IMR-90 (cell line): ENCODE results near the gene TNFRSF18. TPM values are rescaled to one million over a fixed set of nuclear protein-coding genes. Genes with fewer than 3 reads are reported as not detected.

Experiments used
- ATAC-seq: fragments of 200-7000 bp; cut with Tn5 transposase; 2 replicates; pipeline ENCODE4 v1.9.1; 2020; ENCODE audit warnings: low read depth, mild to moderate bottlenecking, moderate library complexity
- BruUV-seq: library from RNA; stranded (reverse); fragments of 400-500 nt; replicated peaks from 2 replicates; lab custom pipeline; 2021; lab: Mats Ljungman, UMichigan
- CTCF ChIA-PET: fragments of 300-600 bp; formaldehyde crosslinking; extraction: SDS; loops from one replicate; lab custom pipeline; 2021; ENCODE audit warnings: antibody characterized with exemption; lab: Yijun Ruan, JAX
- POLR2A ChIA-PET: fragments of 300-600 bp; sonication (Branson Sonifier 250); formaldehyde crosslinking; loops from one replicate; lab custom pipeline; 2022; ENCODE audit warnings: antibody characterized with exemption; ENCODE audit not compliant: unreplicated experiment; lab: Charles Lee
- DNase-seq: peaks from one replicate; pipeline ENCODE4 v3.0.0; 2013
- H2AFZ ChIP-seq: replicated peaks from 2 replicates; pipeline ENCODE3; 2013; ENCODE audit warnings: low read length, mild to moderate bottlenecking; ENCODE audit not compliant: poor library complexity
- H2AK5ac ChIP-seq: 2 replicates; pipeline ENCODE4 v1.6.1; 2013; ENCODE audit warnings: low read depth, low read length, inconsistent platforms
- H2AK9ac ChIP-seq: replicated peaks from 2 replicates; pipeline ENCODE3; 2013; ENCODE audit warnings: mild to moderate bottlenecking, low read depth, low read length, moderate library complexity; ENCODE audit not compliant: poor library complexity
- H2BK120ac ChIP-seq: 2 replicates; pipeline ENCODE4 v1.6.1; 2013; ENCODE audit warnings: low read depth, low read length, inconsistent platforms
- H2BK15ac ChIP-seq: 3 replicates; pipeline ENCODE4 v1.6.1; 2013; ENCODE audit warnings: low read depth, low read length, inconsistent platforms
- H2BK20ac ChIP-seq: 2 replicates; pipeline ENCODE4 v1.6.1; 2013; ENCODE audit warnings: low read depth, mild to moderate bottlenecking, inconsistent platforms, low read length, moderate library complexity
- H2BK5ac ChIP-seq: 2 replicates; pipeline ENCODE4 v1.6.1; 2013; ENCODE audit warnings: mild to moderate bottlenecking, low read depth, low read length, inconsistent platforms; ENCODE audit not compliant: poor library complexity, severe bottlenecking
- H3K14ac ChIP-seq: replicated peaks from 2 replicates; pipeline ENCODE4 v1.6.1; 2013; ENCODE audit warnings: low read depth, low read length, inconsistent platforms
- H3K18ac ChIP-seq: 2 replicates; pipeline ENCODE4 v1.6.1; 2013; ENCODE audit warnings: low read depth, low read length, control low read depth
- H3K23ac ChIP-seq: 2 replicates; pipeline ENCODE4 v1.6.1; 2013; ENCODE audit warnings: low read depth, low read length, inconsistent platforms
- H3K27ac ChIP-seq: 2 replicates; pipeline ENCODE4 v1.5.1; 2013; ENCODE audit warnings: mild to moderate bottlenecking, control low read depth, low read length; ENCODE audit not compliant: insufficient read depth
- H3K27me3 ChIP-seq: 2 replicates; pipeline ENCODE4 v1.6.1; 2013; ENCODE audit warnings: low read length; ENCODE audit not compliant: control insufficient read depth, insufficient read depth
- H3K36me3 ChIP-seq: 2 replicates; pipeline ENCODE4 v1.6.1; 2013; ENCODE audit warnings: low read length, mixed read lengths; ENCODE audit not compliant: control insufficient read depth, insufficient read depth
- H3K4ac ChIP-seq: 2 replicates; pipeline ENCODE4 v1.6.1; 2013; ENCODE audit warnings: low read depth, low read length, inconsistent platforms
- H3K4me1 ChIP-seq: 2 replicates; pipeline ENCODE4 v1.6.1; 2013; ENCODE audit warnings: low read length, mixed read lengths; ENCODE audit not compliant: control insufficient read depth, insufficient read depth
- H3K4me2 ChIP-seq: 2 replicates; pipeline ENCODE4 v1.6.1; 2013; ENCODE audit warnings: low read depth, mild to moderate bottlenecking, control low read depth, low read length, moderate library complexity
- H3K4me3 ChIP-seq: 2 replicates; pipeline ENCODE4 v1.5.1; 2013; ENCODE audit warnings: low read depth, mild to moderate bottlenecking, control low read depth, low read length, moderate library complexity; ENCODE audit not compliant: insufficient read depth
- H3K56ac ChIP-seq: 2 replicates; pipeline ENCODE4 v1.6.1; 2013; ENCODE audit warnings: low read length, inconsistent platforms; ENCODE audit not compliant: insufficient read depth; ENCODE audit errors: extremely low read depth
- H3K79me1 ChIP-seq, 2 experiments: 2 replicates each; pipeline ENCODE4 v1.6.1; 2013; ENCODE audit warnings: low read length in 2 of 2, inconsistent platforms in 1 of 2, low read depth in 1 of 2
- H3K9ac ChIP-seq: 2 replicates; pipeline ENCODE4 v1.6.1; 2013; ENCODE audit warnings: low read depth, low read length, control low read depth
- H3K9me1 ChIP-seq: 2 replicates; pipeline ENCODE4 v1.6.1; 2013; ENCODE audit warnings: low read length, inconsistent platforms; ENCODE audit not compliant: insufficient read depth
- H3K9me3 ChIP-seq: 2 replicates; pipeline ENCODE4 v1.6.1; 2013; ENCODE audit warnings: low read length; ENCODE audit not compliant: control insufficient read depth, insufficient read depth
- H4K20me1 ChIP-seq: 2 replicates; pipeline ENCODE4 v1.6.1; 2013; ENCODE audit warnings: low read length, inconsistent platforms; ENCODE audit not compliant: insufficient read depth
- H4K5ac ChIP-seq: 2 replicates; pipeline ENCODE4 v1.6.1; 2013; ENCODE audit warnings: mild to moderate bottlenecking, low read depth, low read length, control low read depth
- H4K8ac ChIP-seq, 2 experiments: 2 replicates each; pipeline ENCODE4 v1.6.1; 2013; ENCODE audit warnings: low read depth in 2 of 2, low read length in 2 of 2, control low read depth in 1 of 2, inconsistent platforms in 1 of 2
- H4K91ac ChIP-seq: 2 replicates; pipeline ENCODE4 v1.6.1; 2013; ENCODE audit warnings: low read depth, low read length, inconsistent platforms; ENCODE audit not compliant: insufficient read depth
- BHLHE40 ChIP-seq: fragments of 150-350 bp; IDR thresholded peaks from 2 replicates; pipeline ENCODE4 v1.6.1; 2016; ENCODE audit warnings: mild to moderate bottlenecking, low read depth, low read length
- USF2 ChIP-seq: fragments of 150-350 bp; IDR thresholded peaks from 2 replicates; pipeline ENCODE4 v1.6.1; 2017; ENCODE audit warnings: mild to moderate bottlenecking, antibody characterized with exemption, low read length, low read depth
- WGBS, 2 experiments: methylation state at CpG; one replicate each; pipeline versions ENCODE4 v1.1.5 to v1.1.7; 2013; ENCODE audit warnings: missing lambda C conversion rate in 2 of 2; ENCODE audit not compliant: insufficient read length in 1 of 2; ENCODE audit errors: extremely low coverage in 2 of 2; 5-methylcytosine and 5-hydroxymethylcytosine counted together
- dilution Hi-C: fragments of 300-500 bp; cut with HindIII; formaldehyde crosslinking; loops from one replicate; pipeline ENCODE4 v1.14.3; 2018; ENCODE audit warnings: low sequenced_read_pairs; ENCODE audit not compliant: unreplicated experiment
- in situ Hi-C: fragments of 300-500 bp; cut with MboI; formaldehyde crosslinking; loops from 3 replicates; pipeline ENCODE4 v1.14.3; 2019; ENCODE audit warnings: low sequenced_read_pairs, inconsistent platforms, mixed read lengths
- intact Hi-C: fragments of 100-400 bp; cut with micrococcal nuclease; formaldehyde crosslinking; loops from 2 replicates; pipeline ENCODE4 v1.10.0; 2022
- polyA plus RNA-seq, 3 experiments: library from polyadenylated mRNA; depleted of rRNA; stranded (reverse); fragments of >200 nt; gene quantifications; 2 replicates each; pipeline ENCODE4 v1.2.3, GENCODE V29; 2012; ENCODE audit warnings: low replicate concordance in 1 of 3
- total RNA-seq: library from RNA; depleted of rRNA; stranded (reverse); fragments of >200 nt; gene quantifications from 2 replicates; pipeline ENCODE4 v1.2.3, GENCODE V29; 2012

The TNFRSF18 gene
- total and polyA plus RNA-seq, 2 of the 4 experiments (the other 2 are of a cell fraction) = 0.18 to 1.0 TPM

GRCh38 chr1:1215881-1216605 is 9.7 kb upstream of the TNFRSF18 start:
- dilution Hi-C loops = no loop called here
- no peak; the same call in 1 of the 2 replicates for ATAC-seq

More at GRCh38 chr1:1215881-1216605, 9.7 kb upstream of the TNFRSF18 start:
- peaks cover 43% of the 10 kb centered on the region for H3K36me3 ChIP-seq
- ChIA-PET CTCF (no interaction called here), POLR2A (no interaction called here)
- no TSS peak for BruUV-seq
- no peak overlapping the region for H2BK5ac ChIP-seq
- H2BK15ac ChIP-seq = no peak overlapping the region
- no peak overlapping the region for H3K14ac ChIP-seq
- H3K4me3 ChIP-seq = no peak overlapping the region
- H2BK120ac ChIP-seq = no peak overlapping the region
- H3K4ac ChIP-seq = no peak overlapping the region
- no peak overlapping the region for H2BK20ac ChIP-seq
- H4K5ac ChIP-seq = no peak overlapping the region
- no peaks in the 10 kb centered on the region; the same call in 1 of the 2 replicates for H3K9me1 ChIP-seq
- H3K4me2 ChIP-seq = no peak overlapping the region
- in situ Hi-C loops (no loop called here), intact Hi-C loops (no loop called here)
- no peak overlapping the region for H3K27ac ChIP-seq
- H2AK9ac ChIP-seq = peak overlapping the region; percentile 37
- H4K8ac ChIP-seq = no peak overlapping the region
- peaks cover 13% of the 10 kb centered on the region for H4K20me1 ChIP-seq
- H4K91ac ChIP-seq = no peak overlapping the region
- DNase-seq = no peak
- no peaks in the 10 kb centered on the region for H3K27me3 ChIP-seq
- H3K4me1 ChIP-seq = no peaks in the 10 kb centered on the region
- WGBS, 2 experiments = 98% methylated on average over 8 of the region's 21 CpGs; no CpG with 5 or more reads in 1 of the 2 experiments
- no peak overlapping the region for H2AFZ ChIP-seq
- no peak overlapping the region for H3K9ac ChIP-seq
- H3K56ac ChIP-seq = no peak overlapping the region
- no peak overlapping the region for H2AK5ac ChIP-seq
- H3K18ac ChIP-seq = no peak overlapping the region
- TF ChIP-seq BHLHE40 = no peak
- no peak for TF ChIP-seq USF2
- H3K9me3 ChIP-seq = no peaks in the 10 kb centered on the region
- H3K79me1 ChIP-seq = peaks cover 4 to 9% of the 10 kb centered on the region in 2 experiments; a peak in 2 of 4 replicates
- H3K23ac ChIP-seq = no peak overlapping the region
